Measurements from ENCODE around the gene BLVRB. TPM values are rescaled to one million over a fixed set of nuclear protein-coding genes. Genes with fewer than 3 reads are reported as not detected.

The BLVRB gene
- total and polyA plus RNA-seq, 9 of the 15 experiments (the other 6 are each of a cell fraction or from before 2014, with no cell fraction given): 81.1 to 749 (median 331) TPM

DNA sequence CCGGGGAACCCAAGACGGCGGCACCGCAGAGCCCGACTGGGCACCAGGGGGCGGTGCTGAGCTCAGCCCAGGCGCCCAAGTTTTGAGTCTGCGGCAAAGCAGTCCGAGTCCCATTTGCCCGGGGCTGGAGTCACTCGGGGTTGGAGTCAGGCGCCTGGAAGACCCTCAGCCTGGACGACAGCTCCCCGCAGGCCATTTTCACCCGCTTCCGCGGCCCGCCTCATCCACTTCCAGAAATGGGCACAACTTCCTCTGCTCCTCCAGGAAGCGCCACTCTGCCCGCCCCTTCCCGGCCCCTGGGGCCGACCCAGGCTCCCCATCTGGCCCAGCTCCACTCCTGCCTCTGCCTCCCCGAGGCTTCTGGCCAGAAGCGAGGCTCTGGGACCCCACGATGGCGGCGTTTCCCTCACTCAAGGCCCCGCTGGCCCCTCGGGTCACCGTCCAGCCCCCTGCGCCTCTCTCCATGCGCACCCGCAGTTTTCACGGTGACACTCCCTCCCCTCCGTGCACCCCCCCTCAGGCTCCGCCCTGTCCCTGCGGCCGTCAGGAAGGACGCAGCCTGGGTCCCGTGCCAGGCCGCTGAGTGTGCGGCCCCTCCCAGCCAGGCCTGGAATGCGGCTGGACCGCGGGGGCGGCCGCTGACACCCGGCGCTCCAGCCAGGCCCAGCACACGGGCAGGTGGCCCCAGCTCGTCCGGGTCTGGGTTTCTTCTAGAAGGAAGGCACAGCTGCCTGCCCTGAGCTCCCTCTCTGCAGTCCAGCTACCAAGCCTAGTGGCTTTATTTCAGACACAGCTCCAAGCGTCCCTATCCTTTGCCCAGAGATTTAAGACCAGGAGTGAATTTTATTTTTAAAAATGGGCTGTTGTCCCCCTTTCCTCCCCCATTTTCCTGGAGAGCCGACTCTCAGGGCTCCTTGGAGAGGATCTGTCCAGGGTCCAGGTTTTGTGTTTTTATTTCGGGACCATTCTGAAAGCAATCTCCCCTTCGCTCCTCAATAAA is 44.5 kb downstream of the BLVRB start (continued):
- TF ChIP-seq, protein P1, sequence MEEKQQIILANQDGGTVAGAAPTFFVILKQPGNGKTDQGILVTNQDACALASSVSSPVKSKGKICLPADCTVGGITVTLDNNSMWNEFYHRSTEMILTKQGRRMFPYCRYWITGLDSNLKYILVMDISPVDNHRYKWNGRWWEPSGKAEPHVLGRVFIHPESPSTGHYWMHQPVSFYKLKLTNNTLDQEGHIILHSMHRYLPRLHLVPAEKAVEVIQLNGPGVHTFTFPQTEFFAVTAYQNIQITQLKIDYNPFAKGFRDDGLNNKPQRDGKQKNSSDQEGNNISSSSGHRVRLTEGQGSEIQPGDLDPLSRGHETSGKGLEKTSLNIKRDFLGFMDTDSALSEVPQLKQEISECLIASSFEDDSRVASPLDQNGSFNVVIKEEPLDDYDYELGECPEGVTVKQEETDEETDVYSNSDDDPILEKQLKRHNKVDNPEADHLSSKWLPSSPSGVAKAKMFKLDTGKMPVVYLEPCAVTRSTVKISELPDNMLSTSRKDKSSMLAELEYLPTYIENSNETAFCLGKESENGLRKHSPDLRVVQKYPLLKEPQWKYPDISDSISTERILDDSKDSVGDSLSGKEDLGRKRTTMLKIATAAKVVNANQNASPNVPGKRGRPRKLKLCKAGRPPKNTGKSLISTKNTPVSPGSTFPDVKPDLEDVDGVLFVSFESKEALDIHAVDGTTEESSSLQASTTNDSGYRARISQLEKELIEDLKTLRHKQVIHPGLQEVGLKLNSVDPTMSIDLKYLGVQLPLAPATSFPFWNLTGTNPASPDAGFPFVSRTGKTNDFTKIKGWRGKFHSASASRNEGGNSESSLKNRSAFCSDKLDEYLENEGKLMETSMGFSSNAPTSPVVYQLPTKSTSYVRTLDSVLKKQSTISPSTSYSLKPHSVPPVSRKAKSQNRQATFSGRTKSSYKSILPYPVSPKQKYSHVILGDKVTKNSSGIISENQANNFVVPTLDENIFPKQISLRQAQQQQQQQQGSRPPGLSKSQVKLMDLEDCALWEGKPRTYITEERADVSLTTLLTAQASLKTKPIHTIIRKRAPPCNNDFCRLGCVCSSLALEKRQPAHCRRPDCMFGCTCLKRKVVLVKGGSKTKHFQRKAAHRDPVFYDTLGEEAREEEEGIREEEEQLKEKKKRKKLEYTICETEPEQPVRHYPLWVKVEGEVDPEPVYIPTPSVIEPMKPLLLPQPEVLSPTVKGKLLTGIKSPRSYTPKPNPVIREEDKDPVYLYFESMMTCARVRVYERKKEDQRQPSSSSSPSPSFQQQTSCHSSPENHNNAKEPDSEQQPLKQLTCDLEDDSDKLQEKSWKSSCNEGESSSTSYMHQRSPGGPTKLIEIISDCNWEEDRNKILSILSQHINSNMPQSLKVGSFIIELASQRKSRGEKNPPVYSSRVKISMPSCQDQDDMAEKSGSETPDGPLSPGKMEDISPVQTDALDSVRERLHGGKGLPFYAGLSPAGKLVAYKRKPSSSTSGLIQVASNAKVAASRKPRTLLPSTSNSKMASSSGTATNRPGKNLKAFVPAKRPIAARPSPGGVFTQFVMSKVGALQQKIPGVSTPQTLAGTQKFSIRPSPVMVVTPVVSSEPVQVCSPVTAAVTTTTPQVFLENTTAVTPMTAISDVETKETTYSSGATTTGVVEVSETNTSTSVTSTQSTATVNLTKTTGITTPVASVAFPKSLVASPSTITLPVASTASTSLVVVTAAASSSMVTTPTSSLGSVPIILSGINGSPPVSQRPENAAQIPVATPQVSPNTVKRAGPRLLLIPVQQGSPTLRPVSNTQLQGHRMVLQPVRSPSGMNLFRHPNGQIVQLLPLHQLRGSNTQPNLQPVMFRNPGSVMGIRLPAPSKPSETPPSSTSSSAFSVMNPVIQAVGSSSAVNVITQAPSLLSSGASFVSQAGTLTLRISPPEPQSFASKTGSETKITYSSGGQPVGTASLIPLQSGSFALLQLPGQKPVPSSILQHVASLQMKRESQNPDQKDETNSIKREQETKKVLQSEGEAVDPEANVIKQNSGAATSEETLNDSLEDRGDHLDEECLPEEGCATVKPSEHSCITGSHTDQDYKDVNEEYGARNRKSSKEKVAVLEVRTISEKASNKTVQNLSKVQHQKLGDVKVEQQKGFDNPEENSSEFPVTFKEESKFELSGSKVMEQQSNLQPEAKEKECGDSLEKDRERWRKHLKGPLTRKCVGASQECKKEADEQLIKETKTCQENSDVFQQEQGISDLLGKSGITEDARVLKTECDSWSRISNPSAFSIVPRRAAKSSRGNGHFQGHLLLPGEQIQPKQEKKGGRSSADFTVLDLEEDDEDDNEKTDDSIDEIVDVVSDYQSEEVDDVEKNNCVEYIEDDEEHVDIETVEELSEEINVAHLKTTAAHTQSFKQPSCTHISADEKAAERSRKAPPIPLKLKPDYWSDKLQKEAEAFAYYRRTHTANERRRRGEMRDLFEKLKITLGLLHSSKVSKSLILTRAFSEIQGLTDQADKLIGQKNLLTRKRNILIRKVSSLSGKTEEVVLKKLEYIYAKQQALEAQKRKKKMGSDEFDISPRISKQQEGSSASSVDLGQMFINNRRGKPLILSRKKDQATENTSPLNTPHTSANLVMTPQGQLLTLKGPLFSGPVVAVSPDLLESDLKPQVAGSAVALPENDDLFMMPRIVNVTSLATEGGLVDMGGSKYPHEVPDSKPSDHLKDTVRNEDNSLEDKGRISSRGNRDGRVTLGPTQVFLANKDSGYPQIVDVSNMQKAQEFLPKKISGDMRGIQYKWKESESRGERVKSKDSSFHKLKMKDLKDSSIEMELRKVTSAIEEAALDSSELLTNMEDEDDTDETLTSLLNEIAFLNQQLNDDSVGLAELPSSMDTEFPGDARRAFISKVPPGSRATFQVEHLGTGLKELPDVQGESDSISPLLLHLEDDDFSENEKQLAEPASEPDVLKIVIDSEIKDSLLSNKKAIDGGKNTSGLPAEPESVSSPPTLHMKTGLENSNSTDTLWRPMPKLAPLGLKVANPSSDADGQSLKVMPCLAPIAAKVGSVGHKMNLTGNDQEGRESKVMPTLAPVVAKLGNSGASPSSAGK (IDR thresholded peaks at IDR 0.05): peak; percentile 26; the same call in 1 of the 2 replicates
- TF ChIP-seq RBM17 (IDR thresholded peaks at IDR 0.05; ENCODE audit: borderline replicate concordance, low read depth, low read length): no peak
- no peak for TF ChIP-seq KDM1A (IDR thresholded peaks at IDR 0.05)
- no peak for TF ChIP-seq CHD2 (IDR thresholded peaks at IDR 0.05; ENCODE audit: low read depth, low read length)
- TF ChIP-seq, protein P2, sequence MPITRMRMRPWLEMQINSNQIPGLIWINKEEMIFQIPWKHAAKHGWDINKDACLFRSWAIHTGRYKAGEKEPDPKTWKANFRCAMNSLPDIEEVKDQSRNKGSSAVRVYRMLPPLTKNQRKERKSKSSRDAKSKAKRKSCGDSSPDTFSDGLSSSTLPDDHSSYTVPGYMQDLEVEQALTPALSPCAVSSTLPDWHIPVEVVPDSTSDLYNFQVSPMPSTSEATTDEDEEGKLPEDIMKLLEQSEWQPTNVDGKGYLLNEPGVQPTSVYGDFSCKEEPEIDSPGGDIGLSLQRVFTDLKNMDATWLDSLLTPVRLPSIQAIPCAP (CRISPR knock-in tag; IDR thresholded peaks at IDR 0.05; ENCODE audit: borderline replicate concordance): no peak
- TF ChIP-seq SREBF2 (CRISPR knock-in tag; IDR thresholded peaks at IDR 0.05): no peak
- TF ChIP-seq SP1 (CRISPR knock-in tag; IDR thresholded peaks at IDR 0.05): peak; percentile 88
- TF ChIP-seq, protein P3, sequence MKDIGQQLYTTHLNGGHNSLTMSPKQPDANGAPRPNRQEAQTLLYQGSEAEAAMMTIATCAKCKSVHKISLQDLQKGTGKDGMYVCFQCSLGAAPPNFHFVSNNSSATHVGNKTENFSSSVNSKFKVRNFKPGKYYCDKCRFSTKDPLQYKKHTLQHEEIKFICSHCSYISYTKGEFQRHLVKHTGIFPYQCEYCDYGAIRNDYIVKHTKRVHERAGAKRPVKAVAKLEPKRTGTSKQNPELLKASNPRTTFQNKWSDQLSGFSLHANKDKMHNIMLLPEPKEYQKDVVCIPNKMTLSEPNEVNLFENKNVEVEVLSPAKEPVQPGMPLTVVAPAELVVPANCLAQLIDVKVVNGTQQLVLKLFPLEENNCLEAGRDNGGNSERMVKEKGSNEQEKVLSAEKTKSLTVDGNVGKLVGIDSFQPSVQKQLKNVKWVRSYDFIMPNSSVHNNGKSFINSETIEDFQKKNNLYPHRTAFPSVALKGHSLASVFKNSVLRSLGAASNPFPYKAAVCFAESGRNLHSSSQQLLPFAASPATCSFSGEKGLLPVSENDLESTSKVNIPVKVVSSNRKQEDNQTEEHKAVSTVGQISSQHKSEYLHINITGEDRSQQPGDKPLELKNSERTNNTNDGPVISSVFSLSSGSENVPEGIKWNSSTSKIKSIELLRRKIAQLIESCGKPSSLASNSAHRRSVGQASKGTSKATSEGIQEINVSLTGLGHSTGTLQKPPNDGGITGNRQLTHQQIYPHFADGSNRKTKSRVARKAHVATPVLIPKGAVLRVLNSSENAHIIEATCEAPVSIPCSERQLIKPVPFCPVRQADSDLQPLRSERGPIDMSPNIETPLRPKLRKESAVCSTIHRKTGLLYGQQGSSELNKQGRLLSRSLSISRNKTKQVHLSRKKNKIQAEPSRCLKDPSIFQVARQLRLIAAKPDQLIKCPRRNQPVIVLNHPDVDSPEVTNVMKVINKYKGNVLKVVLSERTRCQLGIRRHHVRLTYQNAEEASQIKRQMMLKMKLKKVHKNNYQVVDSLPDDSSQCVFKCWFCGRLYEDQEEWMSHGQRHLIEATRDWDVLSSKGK (CRISPR knock-in tag; IDR thresholded peaks at IDR 0.05): no peak
- no peak for TF ChIP-seq FOXA3 (CRISPR knock-in tag; conservative IDR thresholded peaks at IDR 0.05 in 1 of 2, IDR thresholded peaks at IDR 0.05 in 1 of 2)

All from K562 (cell line).